Stimulated activated CD8-positive, alpha-beta memory T cell treated with anti-CD3 and anti-CD28 coated beads, Interleukin-15, amount 100 ng/mL, for 4 hours (primary cell): ENCODE measurements around the gene MUC5B.
"Not testable (repeated sequence)": the region's sequence is repeated elsewhere in the genome, so short reads cannot be mapped to it uniquely, and the experiment has no call there.

ENCODE experiments used
- DNase-seq, 2 donors: peaks; one replicate each; pipeline ENCODE4 v3.0.0-alpha.2; 2020; ENCODE audit warnings: low read depth in 2 of 2

MUC5B gene

DNA sequence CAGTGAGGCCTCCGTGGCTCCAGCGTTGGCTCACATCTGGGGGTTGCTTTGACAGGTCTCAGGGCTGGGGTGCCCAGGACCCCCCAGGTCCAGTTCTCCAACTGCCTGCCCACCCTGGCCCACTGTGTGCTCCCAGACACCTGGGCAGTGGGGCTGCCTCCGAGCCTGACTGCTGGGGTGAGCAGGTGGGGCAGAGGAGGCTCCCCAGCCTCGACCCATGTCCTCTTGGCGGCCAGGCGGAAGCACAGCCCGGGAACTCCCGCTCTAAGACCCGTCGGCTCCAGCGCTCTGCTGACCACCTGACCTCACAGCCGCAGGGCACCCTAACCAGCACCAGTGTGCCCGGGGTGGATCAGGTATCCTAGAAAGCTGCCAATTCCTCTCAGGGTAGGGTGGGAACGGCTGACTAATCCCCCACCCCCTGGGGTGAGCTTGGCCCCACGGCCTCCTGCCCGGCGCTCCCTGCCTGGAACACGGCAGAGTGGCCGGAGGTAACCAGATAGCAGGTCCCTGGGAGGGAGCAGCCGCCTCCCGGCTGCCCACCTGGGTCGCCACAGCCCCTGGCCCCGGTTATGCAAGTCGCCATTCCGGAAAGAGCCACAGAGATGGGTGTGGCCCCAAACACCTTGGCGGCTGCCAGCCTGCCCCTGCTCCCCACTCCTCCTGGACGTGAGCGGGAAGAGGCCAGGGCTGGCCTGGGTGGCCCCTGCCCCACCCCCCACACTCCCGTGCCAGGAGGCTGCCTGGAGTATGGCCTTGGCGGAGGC, 19.2 kb upstream of the MUC5B start:
- DNase-seq = no peak

DNA sequence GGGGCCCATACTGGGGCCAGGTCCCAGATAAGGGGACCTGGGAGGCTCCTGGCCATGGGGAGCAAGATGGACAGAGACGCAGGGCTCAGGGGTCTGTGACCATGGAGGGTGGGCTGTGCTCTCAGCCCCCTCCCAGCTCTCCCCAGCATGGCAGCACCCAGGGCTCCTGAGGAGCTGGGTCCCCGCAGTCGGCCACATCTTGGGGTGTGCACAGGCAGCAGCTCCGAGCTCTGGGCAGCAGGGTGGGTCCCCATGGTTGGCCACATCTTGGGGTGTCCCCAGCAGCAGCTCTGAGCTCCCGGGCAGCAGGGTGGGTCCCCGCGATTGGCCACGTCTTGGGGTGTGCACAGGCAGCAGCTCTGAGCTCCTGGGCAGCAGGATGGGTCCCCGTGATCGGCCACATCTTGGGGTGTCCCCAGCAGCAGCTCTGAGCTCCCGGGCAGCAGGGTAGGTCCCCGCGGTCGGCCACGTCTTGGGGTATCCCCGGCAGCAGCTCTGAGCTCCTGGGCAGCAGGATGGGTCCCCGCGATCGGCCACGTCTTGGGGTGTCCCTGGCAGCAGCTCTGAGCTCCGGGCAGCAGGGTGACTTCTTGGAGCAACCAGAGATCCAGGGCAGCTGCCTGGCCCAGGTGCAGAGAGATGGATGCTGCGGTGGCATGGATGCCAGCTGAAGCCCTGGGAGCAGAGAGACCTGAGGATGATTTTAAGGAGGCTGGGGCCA, 18.3 kb upstream of the MUC5B start:
- DNase-seq = no peak

DNA sequence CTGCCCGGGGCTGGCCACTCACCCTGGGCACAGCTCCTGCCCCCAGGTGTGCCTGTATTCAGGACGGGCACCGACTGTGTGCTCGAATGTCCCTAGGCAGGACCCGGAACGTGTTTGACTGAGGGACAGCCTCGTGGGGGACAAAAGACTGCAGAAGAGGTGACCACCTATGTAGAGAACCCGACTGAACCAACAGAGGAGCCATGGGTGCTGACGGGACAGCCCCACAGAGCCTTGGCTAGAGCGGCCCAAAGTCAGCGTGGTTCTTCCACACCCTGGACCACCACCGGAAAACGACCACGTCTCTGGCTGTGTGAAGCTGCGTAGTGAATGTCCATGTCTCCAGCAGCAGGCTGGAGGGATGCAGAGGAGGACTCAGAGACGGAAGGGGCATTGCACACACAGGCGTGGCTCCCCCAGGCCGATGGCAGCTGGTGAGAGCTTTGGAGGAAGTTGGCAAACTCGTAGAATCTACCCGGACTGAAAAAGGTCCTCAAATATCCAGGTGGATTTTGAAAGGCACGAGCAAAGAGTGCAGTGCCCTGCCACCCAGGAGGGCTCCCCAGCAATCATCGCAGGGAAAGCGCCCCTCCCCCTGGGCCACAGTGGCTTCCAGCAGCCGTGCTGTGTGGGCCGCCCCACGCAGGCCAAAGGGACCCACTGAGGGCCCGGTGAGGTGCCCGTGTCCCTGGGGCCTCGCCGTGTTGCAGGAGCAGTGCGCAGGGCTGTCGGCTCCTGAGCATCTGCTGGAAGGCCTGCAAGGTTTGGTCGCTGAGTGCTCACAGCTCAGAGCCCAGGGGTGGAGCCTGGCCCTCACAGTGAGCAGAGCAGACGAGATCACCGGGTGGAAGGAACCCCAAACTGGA, 17.5 kb upstream of the MUC5B start:
- no peak for DNase-seq

DNA sequence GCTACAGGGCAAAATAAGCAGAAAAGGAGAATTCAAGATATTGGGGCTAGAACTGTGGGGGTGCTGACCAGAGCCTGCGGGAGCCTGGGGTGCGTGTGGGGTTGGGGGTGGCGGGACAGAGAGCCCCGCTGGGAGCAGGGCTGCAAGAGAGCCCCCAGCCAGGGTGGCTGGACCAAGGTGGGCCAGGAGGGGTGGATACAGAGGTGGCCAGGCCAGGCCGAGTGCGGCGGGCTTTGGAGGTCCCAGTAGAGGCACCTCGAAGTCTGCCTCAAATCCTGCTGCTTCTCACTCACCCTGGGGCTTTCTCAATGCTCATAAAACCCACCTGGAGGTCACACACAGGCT, 16.9 kb upstream of the MUC5B start:
- DNase-seq = no peak

DNA sequence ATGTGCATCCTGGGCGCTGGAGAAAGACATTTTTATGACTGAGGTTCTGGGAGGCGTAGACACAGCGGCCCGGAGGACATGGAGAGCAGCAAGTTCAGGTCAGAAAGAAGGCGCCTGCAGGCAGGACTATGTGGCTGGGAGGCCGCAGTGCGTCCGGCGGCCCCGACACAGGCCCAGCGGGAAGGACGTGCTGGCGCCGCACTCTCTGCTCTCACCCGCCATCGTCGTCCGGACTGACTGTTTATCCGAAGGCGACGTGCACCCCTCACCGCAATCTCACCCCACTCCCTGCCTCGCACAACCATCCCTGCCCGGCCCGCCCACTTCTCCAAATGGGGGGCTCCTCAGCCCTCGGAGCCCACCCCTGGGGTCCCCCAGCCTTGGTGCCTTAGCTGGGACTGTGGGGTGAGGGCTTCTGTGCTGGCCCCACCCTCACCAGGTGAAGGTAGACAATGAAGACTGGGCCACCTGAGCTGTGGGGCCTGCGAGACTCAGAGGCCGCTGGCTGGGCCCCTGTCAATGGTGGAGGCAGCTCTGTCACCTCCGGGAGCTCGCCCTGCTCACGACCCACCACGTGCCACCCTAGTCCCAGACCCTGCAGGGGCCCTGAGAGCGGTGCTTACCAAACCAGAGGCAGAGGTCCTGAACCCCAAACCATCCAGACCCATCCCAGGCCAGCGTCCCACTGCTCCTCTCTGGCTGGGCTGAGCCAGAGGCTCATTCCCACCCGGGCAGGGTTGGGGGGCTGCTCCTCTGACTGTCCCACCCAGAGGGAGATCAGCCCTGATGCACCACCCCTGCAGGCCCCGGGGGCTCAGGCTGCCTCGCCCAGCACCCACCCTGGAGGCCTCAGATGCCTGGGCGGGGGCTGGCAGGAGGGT, 16.2 kb upstream of the MUC5B start:
- DNase-seq = no peak

DNA sequence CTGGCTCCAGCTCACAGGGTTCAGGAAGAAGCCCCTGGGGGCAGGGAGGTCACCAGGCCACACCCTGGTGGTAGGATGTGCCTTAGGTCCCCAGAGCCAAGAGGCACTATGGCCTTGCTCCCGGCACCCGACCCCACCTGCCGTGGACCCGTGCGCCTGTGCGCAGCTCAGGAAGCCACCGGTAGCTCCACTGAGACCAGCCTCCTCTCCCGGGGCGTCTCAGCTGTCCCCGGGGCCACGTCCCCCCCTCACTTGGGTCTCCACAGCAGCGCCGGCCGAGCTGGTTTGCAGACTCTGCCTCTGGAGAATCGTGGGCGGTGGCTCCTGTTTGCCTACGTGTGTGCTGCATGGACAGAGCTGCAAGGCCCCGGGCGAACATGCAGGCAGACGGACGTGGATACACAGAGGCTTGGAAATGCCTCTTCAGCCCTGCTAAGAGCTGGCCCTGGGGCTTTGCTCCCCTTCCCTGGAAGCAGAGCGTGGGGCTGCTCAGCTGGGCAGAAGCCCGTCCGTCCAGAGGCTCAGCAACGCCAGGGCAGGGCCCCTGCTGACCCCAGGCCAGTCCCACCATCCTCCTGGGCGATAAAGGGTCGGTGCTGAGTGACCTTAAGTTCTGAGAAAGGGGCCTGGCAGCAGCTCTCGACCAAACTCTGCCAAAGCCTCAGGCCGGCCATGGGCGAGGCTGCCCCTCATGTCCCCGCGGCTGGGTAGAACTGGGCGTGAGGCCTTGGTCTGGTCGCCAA, 15.3 kb upstream of the MUC5B start:
- DNase-seq = no peak

DNA sequence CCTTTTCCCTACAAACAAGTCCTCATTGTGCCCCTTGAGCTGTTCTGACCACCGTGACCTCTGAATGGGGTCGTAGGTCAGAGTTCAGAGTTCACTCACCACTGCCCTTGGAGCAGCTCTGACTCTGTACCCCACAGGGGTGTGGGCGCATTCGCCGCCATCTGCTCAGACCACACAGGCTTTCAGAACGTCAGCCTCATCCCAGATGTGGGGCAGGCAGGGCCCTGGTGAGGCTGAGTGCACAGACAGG, 14.8 kb upstream of the MUC5B start:
- DNase-seq = no peak

DNA sequence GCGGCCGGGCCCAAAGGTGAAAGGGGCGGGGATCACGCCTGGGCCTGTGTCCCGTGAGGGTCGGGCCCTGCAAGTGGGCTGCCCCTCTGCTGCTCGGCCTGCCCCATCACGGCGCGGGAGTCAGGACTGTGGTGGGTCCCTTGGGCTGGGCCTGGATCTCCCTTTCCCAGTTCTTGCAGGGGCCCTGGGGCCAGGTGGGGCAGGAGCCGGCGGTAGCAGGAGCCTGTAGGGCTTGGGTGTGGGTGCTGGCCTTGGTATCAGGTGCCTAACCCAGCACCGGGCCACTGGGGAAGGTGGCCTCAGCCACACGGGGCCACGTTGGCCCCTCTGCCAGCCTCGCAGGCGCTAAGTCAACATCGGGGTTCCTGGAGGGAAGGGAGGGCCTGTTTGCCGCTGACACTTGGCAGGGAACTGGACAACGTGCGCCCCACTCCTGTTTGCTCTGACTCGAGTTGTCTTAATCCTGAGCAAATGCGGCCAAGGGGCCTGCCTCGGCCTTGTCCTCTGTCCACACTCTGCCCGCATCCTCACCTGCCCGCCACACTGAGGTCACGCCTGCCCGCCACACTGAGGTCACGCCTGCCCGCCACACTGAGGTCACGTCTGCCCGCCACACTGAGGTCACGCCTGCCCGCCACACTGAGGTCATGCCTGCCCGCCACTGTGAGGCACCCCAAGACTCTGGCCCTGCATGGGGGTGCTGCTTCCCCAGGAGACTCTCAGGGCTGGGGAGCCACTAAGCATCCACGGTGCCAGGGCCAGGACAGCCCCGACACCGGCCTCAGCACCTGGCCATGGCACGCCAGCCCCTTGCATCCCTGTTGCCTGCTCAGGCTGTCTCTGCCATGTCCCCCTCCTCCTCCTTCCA, 14.2 kb upstream of the MUC5B start:
- no peak for DNase-seq

DNA sequence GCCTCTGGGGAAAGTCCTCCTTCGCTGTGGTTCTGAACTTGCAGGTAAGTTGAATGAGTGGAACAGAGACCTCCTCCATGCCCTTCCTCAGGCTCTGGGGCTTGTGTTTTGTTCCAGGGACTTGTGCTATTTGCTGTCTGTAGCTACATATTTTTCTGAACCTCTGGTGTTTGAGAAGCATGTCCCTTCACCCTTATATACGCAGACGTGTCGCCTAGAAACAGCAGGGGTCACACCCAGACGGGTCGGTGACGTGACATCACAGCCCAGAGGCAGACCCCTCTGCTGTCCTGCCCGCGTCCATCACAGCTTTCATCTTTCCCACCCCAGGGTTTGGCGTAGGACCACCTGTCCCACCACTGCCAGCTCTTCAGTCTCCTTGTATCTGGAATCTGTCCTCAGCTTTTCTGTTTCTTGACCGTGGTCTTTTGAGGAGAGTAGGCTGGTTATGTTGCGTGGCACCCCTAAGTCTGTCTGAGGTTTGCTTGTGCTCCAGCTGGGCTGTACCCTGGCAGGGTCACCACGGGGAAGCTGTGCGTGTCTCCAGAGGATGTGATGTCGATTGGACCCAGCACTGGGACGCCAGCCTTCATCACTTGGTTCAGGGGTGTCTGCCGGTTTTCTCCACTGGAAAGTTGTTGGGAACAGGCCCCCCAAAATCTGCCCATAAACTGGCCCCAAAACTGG, 13.4 kb upstream of the MUC5B start:
- DNase-seq = no peak

DNA sequence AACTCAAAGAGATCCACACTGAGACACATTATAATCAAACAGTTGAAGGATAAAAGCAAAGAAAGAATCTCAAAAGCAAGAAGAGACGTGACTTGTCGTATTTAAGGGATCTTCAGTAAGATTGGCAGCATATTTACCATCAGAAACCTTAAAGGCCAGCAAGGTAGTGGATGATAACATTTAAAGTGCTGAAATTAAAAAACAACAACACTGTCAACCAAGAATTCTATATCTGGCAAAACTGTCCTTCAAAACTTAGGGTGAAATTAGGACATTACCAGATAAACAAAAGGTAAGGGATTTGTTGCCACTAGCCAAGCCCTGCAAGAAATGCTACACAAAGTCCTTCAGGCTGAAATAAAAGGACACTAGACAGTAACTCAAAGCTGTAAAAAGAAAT, 11.0 kb upstream of the MUC5B start:
- DNase-seq = no peak

DNA sequence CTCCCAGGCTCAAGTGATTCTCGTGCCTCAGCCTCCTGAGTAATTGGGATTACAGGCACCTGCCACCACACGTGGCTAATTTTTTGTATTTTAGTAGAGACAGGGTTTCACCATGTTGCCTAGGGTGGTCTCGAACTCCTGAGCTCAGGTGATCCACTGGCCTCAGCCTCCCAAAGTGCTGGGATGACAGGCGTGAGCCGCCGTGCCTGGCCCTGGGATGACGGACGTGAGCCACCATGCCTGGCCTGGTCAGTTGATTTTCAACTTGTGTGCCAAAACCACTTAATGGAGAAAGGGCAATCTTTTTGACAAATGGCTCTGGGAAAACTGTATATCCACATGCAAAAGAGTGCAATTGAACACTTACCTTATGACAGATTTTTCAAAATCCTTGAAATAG, 7.0 kb upstream of the MUC5B start:
- DNase-seq = not testable (repeated sequence)

DNA sequence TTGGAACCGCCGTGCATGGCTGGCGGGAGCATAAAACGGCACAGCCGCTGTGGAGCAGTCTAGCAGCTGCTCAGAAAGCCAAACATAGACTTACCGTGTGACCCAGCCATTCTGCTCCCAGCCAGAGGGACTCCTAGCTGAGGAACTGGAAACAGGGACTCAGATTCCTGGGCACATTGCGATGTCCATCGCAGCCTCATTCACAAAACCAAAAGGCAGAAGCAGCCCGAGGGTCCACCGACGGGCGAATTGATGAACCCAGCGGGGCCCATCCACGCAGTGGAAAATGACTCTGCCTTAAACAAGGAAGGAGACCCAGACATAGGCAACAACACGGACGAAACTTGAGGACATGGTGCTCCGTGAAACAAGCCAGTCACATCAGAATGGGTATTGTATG, 5.7 kb upstream of the MUC5B start:
- no peak for DNase-seq

DNA sequence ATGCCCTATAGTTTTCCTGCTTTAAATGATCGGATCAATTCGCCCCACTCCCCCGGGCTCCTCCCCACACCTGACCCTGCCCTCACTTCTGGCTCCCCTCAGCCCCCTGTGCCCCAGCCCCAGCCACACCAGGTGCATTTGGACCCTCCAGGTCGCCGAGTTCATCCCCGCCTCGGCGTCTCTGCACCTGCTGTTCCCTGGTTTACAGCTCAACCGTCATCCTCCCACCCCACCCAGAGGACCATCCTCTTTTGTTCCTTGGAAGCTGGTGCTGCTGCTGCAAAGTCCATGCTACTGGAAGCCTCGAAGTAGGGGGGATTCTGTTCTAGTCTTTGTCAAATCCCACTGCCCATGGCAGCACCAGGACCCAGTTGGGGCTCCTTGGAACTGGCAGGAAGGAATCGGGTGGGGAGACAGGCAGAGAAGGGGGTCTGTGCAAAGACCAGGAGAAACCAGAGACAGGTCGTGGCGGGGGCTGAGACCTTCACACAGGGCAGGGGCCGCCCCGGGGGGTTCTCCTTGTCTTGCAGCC, 4.5 kb upstream of the MUC5B start:
- no peak for DNase-seq

DNA sequence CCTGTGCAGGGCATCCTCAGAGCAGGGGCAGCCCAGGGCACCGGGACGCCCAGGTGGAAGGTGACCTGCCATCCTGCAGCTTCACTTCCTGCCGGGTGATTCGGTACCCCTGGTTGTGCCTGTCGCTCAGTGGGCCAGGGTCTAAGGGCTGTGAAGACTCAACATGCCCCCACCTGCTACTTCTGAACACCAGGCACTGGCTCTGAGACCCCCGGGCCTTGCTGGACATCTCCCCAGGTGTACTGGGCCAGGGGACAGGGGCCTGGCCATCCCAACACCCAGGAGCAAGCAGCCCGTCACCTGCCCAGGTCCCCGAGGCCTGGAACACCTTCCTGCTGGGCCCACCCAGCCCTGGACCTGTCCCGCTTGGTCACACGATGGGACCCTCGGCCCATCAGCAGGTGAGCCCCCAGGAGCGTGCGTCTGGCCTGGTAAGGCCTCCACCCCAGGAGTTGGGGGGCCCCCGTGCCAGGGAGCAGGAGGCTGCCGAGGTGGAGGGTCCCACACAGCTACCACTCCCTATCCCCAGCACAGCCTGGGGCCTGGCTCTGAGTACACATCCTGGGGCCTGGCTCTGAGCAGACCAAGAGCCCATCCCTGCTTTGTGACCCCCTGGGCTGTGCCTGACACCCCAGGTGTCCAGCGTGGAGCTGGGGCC, 3.9 kb upstream of the MUC5B start:
- no peak for DNase-seq

DNA sequence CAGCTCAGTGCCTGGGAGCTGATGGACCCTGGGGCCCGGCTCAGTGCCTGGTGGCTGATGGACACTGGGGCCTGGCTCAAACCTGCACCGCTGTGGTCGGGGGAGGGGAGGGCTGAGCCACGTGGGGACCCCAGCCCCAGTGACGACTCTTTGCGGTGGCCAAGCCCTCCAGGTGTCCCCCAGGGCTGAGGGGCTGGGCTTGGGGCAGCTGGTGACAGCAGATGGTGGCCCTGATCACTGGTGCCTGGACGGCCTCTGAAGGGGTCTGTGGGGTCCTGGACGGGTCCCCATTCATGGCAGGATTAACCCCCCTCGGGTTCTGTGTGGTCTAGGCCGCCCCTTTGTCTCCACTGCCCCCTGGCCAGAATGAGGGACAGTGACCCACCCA, 3.4 kb upstream of the MUC5B start:
- no peak for DNase-seq

DNA sequence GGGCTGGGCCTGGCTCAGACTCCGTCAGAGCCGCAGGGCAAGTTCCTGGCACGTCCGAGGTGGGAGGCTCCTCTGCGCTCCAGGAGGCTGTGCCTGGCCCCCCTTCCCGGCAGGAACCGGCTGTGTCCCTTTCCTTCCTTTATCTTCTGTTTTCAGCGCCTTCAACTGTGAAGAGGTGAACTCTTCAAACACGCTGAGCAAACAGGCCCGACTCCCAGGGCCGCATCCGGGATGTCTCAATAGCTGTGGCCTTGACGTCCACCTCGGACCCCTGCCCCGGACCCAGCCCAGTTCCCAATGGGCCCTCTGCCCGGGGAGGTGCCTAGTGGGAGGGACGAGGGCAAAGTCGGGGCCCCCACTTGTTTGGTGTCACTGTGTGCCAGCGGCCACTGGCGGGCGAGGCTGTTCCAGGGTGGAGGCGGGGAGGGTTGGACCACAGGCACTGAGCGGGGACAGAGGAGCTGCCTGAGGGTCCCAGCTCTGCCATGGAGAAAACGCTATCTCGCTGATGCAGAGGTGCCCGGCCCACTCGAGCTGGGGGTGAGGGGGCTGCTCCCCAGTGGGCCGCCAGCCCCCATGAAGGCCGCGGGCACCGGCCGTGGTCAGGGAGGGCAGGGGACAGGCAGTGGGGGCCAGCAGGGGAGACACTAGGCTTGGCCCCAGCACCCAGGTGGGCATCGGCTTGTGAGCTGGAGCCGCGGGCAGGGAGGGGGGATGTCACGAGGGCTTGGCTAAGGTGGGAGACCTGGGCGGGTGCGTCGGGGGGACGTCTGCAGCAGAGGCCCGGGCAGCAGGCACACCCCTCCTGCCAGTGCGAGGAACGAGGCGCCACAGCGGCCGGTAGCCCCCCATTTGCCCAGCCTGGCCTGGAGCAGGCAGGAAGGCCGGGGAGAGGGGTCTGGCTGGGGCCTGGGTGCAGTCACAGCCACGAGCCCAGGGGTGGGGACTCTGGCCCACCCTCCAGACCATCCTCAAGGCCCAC, 2.7 kb upstream of the MUC5B start:
- no peak for DNase-seq

DNA sequence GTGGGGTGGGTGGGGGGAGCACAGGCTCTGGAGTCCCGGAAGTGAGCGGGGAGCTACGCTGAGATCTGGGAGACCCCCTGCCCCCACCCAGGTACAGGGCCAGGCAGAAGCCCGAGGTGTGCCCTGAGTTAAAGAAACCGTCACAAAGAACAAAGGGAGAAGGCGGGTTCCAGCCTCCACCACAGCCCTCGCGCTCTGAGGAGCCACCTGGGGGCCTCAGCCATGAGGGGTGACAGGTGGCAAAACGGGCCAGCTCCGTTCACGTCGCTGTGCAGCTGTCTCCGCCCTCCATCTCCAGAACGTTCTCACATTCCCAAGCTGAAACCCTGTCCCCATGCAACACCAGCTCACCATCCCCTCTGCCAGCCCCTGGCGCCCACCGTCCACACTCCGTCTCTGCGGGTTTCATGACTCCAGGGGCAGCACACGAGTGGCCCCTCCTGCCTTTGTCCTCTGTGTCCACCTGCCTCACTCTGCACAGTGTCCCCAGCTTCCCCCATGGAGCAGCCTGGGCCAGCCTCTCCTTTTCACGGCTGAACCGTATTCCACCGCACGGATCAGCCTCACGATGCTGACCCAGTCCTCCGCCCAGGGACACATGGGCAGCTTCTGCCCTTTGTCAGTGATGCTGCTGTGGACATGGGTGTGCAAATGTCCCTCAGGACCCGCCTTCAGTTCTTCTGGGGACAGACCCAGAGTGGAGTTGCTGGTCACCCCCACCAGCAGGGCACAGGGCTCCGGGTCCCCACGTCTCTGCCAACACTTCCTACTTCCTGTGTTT, 1.7 kb upstream of the MUC5B start:
- DNase-seq = no peak
